Immature natural killer cell (primary cell): ENCODE measurements around the gene CLEC18C. TPM values are rescaled to one million over a fixed set of nuclear protein-coding genes. Genes with fewer than 3 reads are reported as not detected.
A peak's percentile ranks its signal among the peaks of the same experiment; 100 is the strongest.
"Not testable (repeated sequence)": the region's sequence is repeated elsewhere in the genome, so short reads cannot be mapped to it uniquely, and the experiment has no call there.

Experiments used
- DNase-seq, 3 donors: peaks; one replicate each; pipeline ENCODE4 v3.0.0; 2022; ENCODE audit warnings: mixed read lengths in 1 of 3
- H3K27ac Mint-ChIP-seq, 6 donors: one replicate each; pipeline ENCODE4 v1.8.0; 2020; ENCODE audit warnings: mixed read lengths in 6 of 6, mild to moderate bottlenecking in 5 of 6, inconsistent platforms in 4 of 6, moderate library complexity in 3 of 6
- H3K27me3 Mint-ChIP-seq, 3 donors: one replicate each; pipeline ENCODE4 v1.8.0; 2020 to 2021; ENCODE audit warnings: low read depth in 3 of 3, mild to moderate bottlenecking in 3 of 3, mixed read lengths in 3 of 3, moderate library complexity in 3 of 3, inconsistent platforms in 1 of 3
- H3K36me3 Mint-ChIP-seq, 3 donors: one replicate each; pipeline ENCODE4 v1.8.0; 2020; ENCODE audit warnings: mixed read lengths in 3 of 3, inconsistent platforms in 2 of 3, mild to moderate bottlenecking in 2 of 3
- H3K4me1 Mint-ChIP-seq, 2 donors: one replicate each; pipeline ENCODE4 v1.8.0; 2020; ENCODE audit warnings: inconsistent platforms in 2 of 2, mild to moderate bottlenecking in 2 of 2, mixed read lengths in 2 of 2, moderate library complexity in 1 of 2
- H3K4me3 Mint-ChIP-seq, 5 donors: one replicate each; pipeline ENCODE4 v1.8.0; 2020; ENCODE audit warnings: mild to moderate bottlenecking in 5 of 5, mixed read lengths in 5 of 5, inconsistent platforms in 3 of 5, moderate library complexity in 3 of 5
- H3K9me3 Mint-ChIP-seq, 6 donors: one replicate each; pipeline ENCODE4 v1.8.0; 2020; ENCODE audit warnings: mild to moderate bottlenecking in 6 of 6, mixed read lengths in 6 of 6, inconsistent platforms in 4 of 6, moderate library complexity in 3 of 6
- polyA plus RNA-seq, 3 donors: library from polyadenylated mRNA; unstranded; fragments of 300-500 nt; fragmentation: Illumina TruSeq; gene quantifications; one replicate each; pipeline ENCODE4 v1.2.3, GENCODE V29; 2021

Gene CLEC18C
- polyA plus RNA-seq, 3 donors from 2014 or later: not detected

DNA sequence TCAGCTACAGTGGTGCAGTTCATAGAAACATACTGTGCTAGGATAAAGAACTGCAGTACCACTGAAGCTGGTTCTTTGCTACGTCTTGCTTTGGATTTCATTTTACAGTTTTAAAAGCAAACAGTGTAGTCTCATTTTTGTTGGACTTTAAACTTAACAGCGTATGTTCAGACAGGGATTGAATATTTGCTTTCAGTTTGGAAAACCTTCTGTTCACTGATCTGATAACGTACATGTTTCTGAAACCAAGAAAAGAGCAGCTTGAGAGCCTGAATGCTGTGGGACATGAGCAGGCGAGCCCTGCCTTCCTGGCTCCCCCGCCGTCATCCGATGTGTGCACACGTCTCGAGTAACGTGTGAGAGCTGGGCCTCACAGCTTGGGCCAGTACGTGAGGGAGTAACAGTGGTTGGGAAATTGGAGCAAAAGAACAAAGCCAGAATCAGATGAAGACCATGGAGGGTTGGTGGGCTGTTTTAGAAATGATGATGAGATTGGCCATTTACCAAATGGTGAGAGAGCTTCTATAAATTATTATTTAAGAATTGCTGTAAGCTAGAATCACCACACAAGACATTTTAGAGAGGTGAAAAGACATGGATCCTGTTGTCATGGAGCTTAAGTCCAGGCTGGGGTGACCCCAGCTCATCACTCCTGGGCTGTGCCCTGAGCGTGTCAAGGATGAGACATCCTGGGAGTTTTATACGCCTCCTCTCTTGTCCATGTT, 20.8 kb upstream of the CLEC18C start:
- Mint-ChIP-seq H3K4me3 (no peak overlapping the region), H3K36me3 (peaks cover 34 to 54% (median 37%) of the 10 kb centered on the region in 3 donors)

DNA sequence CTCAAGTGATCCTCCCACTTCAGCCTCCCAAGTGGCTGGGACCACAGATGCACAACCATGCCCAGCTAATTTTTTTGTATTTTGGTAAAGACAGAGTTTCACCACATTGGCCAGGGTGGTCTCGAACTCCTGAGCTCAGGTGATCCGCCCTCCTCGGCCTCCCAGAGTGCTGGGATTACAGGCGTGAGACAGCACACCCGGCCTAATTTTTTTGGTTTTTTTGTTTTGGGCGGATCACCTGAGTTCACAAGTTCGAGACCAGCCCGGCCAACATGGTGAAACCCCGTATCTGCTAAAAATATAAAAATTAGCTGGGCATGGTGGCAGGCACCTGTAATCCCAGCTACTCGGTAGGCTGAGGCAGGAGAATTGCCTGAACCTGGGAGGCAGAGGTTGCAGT, 18.9 kb upstream of the CLEC18C start:
- not testable (repeated sequence) for H3K27me3 Mint-ChIP-seq, DNase-seq, H3K9me3 Mint-ChIP-seq, H3K4me1 Mint-ChIP-seq, H3K4me3 Mint-ChIP-seq, H3K27ac Mint-ChIP-seq
- H3K36me3 Mint-ChIP-seq: peaks cover 29 to 37% (median 33%) of the 10 kb centered on the region in 3 donors

More for the DNA sequence above, 20.8 kb upstream of the CLEC18C start:
- DNase-seq: no peak
- Mint-ChIP-seq H3K27ac (no peak overlapping the region), H3K9me3 (no peaks in the 10 kb centered on the region), H3K4me1 (peaks cover 0 to 8% of the 10 kb centered on the region in 2 donors), H3K27me3 (no peaks in the 10 kb centered on the region)

DNA sequence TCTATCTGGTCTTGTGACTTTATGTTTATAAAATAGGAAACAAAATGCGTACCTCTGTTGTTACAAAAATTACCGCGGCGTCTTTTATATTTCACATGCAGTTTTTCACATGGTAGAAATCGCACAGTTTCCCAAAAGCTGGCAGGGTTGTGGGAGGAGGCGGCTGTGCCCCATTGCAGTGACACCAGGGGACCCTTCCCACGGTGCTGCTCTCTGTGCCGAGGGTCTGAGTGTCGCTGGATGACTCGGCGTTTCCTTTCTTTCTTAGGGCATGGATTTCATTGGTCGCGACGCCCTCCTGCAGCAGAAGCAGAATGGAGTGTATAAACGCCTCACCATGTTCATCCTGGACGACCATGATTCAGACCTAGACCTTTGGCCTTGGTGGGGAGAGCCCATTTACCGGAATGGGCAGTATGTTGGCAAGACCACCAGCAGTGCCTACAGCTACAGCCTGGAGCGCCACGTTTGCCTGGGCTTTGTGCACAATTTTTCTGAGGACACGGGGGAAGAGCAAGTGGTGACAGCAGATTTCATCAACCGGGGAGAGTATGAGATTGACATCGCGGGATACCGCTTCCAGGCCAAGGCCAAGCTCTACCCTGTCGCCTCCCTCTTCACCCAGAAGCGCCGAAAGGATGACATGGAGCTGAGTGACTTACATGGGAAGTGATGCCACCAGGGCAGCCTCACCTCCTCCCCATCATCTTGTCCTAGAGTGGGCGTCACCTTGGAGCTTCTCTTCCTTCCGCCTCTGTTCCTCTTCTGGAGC, 17.2 kb upstream of the CLEC18C start:
- H3K36me3 Mint-ChIP-seq: peaks cover 21 to 29% (median 26%) of the 10 kb centered on the region in 3 donors
- H3K9me3 Mint-ChIP-seq: no peaks in the 10 kb centered on the region
- H3K27me3 Mint-ChIP-seq: no peaks in the 10 kb centered on the region
- DNase-seq: no peak
- peak overlapping the region in 1 of 6 donors; percentile 21 for H3K27ac Mint-ChIP-seq
- no peak overlapping the region for H3K4me3 Mint-ChIP-seq
- H3K4me1 Mint-ChIP-seq: peaks cover 0 to 6% of the 10 kb centered on the region in 2 donors

DNA sequence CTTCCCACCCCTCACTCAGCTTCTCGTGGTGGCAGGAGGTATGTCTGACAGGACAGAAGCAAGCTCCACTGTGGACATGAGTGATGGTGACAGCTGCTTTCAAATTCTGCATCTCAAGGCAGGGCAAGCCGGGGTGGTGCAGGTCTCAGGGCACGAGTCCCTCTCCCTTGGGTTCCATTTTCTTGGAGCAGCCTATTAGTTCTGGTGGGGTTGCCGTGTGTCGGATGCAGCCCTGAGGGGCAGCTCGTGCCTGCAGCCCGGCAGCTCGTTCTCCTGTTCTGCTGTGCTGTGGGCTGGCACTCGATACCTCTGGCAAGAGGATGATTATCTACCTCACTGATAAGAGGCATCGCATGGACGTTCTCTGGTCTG, 16.5 kb upstream of the CLEC18C start:
- peaks cover 19 to 23% (median 19%) of the 10 kb centered on the region in 3 donors for H3K36me3 Mint-ChIP-seq
- H3K27ac Mint-ChIP-seq: no peak overlapping the region
- no peak overlapping the region for H3K4me3 Mint-ChIP-seq
- H3K4me1 Mint-ChIP-seq: no peaks in the 10 kb centered on the region
- no peaks in the 10 kb centered on the region for H3K9me3 Mint-ChIP-seq
- no peak for DNase-seq
- H3K27me3 Mint-ChIP-seq: no peaks in the 10 kb centered on the region

DNA sequence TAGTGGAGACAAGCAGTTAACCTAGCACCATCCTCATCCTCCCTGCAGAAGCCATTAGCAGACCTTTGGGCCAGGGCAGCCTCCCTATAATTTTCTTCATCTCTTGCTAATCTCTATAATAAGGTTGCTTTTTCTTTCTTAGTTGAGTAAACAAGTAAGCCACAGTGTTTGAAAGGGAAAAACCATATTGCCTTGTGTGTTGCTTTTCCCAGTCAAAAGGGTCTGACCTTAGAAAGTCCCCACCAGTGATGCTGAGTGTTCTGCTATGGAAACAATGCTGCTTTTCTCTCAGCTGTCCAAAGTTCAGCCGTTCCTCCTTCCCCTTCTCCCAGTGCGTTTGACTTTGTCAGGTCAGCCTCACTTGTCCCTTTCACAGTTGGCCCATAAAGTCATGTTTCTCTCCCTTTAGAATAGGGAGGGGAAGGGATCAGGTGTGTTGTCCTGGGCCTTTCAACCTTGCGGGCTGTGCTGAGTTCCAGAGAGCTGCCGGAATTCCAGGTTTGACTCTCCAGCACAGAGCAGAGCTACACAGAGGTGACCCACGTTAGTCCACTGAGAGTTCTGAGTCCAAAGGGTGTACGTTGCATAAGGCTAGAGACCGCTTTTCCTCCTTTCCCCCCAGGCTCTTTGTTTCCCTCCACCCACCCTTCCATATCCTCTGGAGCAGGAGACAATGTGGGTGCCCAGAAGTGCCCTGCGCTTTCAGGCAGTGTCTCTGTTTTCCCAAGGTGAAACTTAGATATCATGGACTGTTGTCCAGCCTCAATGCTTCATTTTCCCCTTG, 15.9 kb upstream of the CLEC18C start:
- no peak overlapping the region for H3K4me3 Mint-ChIP-seq
- no peaks in the 10 kb centered on the region for H3K4me1 Mint-ChIP-seq
- H3K36me3 Mint-ChIP-seq: peaks cover 13 to 19% (median 15%) of the 10 kb centered on the region in 3 donors
- no peak overlapping the region for H3K27ac Mint-ChIP-seq
- DNase-seq: no peak
- H3K9me3 Mint-ChIP-seq: no peaks in the 10 kb centered on the region
- no peaks in the 10 kb centered on the region for H3K27me3 Mint-ChIP-seq

DNA sequence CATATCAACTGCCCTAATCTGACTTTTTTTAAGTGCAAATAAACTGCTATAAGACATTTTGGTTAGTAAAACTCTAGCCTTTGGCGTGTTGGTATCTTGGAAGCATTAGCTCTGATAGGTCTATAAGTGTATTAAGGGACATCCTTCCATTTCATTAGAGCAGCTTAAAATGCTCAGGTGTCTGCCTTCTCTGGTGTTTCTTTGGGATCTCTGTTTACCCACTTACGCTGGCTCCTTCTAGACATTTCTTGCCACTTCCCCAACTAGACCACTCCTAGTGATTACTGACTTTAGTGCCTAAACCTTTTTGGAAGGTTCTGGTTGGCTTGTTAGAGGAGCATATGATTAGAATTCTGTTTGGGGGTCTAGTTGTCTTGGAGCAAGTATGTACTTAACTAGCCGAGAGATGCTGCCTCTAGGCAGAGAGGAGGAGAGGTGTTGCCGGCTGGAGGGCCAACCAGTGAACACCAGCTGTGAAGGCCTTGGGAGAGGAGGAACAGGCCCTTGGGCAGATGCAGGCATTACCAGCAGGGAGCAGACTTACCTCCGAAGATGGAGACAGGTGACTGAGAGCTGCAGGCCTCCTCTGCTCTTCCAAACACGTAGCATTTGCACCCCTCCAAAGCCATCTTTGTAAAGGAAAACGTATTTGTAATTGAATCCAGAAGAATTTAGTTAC, 15.2 kb upstream of the CLEC18C start:
- Mint-ChIP-seq H3K36me3 (peaks cover 9 to 12% (median 11%) of the 10 kb centered on the region in 3 donors), H3K4me1 (no peaks in the 10 kb centered on the region), H3K27ac (no peak overlapping the region), H3K4me3 (no peak overlapping the region), H3K27me3 (no peaks in the 10 kb centered on the region), H3K9me3 (no peaks in the 10 kb centered on the region)
- no peak for DNase-seq

DNA sequence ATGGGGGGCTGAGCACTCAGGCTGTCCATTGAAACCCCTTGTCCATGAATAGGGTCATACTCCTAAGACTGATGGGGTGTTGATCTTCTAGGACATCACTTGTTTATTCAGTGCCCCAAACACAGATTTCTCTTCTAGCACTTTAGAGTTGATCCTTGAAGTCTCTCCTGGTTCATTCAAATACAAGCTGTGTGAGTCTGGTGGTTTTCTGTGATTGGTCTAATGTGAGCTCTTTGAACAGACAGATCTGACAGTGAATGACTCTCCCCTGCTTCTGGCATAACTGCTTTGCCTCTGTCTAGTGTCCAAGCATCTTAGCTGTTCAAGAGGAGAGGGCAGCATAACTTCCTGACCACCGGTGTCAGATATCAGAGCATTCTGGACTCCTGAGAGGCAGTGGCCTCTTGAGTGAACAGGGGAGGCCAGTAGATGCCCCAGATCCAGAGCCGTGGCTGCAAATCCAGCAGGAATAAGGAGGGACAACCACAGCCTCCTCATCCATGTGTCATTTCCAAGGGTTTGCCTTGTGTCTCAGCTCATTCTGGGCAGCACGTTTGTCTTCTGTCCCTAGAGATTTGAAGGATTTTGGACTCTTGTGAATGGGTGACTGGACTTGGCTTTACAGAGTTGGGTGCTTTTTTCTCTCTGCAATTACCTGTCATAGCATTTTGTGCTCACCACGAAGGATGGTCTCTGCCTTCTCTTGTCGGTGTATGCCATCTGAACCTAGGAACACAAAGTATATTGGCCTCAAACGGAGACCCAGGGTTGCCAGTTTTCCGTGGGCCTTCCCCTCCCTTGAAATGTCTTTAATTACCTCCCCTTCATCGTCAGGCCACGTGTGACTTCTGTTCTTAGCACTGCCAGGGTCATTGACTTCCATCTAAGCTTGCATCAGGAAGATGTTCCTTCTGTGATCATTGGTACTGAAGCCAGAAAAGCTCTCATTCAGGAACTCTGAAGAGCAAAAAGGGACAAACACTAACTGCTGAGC, 13.9 kb upstream of the CLEC18C start:
- H3K36me3 Mint-ChIP-seq: peaks cover 5 to 11% (median 10%) of the 10 kb centered on the region in 3 donors
- no peaks in the 10 kb centered on the region for H3K27me3 Mint-ChIP-seq
- H3K27ac Mint-ChIP-seq: no peak overlapping the region
- no peaks in the 10 kb centered on the region for H3K4me1 Mint-ChIP-seq
- no peaks in the 10 kb centered on the region for H3K9me3 Mint-ChIP-seq
- no peak overlapping the region for H3K4me3 Mint-ChIP-seq
- DNase-seq: no peak

DNA sequence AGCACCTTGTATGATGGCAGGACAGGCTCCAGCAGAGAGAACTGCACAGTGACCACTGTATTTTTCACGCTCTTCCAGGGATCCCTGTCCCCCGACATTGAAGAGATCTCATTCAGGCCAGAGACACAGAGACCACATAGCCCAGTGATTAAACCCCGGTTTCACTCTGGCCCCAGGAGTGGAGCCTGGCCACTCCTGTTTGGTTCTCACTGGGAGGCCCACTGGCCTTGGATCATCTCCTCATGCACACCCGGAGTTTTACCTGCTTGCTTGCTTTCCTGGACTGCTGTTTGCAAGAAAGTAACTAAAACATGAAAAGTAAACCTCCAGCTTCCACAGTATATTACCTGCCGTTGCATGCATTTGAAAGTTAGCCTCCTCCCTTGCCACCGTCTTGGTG, 13.2 kb upstream of the CLEC18C start:
- no peaks in the 10 kb centered on the region for H3K27me3 Mint-ChIP-seq
- H3K4me3 Mint-ChIP-seq: no peak overlapping the region
- no peak for DNase-seq
- H3K36me3 Mint-ChIP-seq: peaks cover 8 to 11% (median 10%) of the 10 kb centered on the region in 3 donors
- no peaks in the 10 kb centered on the region for H3K9me3 Mint-ChIP-seq
- H3K27ac Mint-ChIP-seq: no peak overlapping the region
- peaks cover 3 to 7% of the 10 kb centered on the region in 2 donors for H3K4me1 Mint-ChIP-seq

DNA sequence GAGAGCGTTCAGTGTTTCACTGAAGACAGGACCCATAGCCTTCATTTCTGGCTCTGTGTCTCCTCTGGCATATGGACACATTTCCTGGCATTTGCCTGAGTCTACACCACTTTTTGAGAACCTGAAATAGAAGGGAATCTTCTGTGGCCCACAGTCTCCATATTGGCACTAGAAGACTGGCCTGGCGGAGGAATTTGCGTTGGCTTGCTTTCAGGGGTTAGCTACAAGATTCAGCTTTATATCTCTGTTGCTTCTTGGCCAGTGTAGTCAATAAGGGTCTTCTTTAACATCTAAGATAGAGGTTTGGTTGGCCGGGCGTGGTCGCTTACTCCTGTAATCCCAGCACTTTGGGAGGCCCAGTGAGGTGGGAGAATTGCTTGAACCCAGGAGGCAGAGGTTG, 12.8 kb upstream of the CLEC18C start:
- H3K27ac Mint-ChIP-seq: peak overlapping the region in 2 of 6 donors; percentile 41 to 43
- H3K9me3 Mint-ChIP-seq: no peaks in the 10 kb centered on the region
- DNase-seq: no peak
- H3K27me3 Mint-ChIP-seq: no peaks in the 10 kb centered on the region
- H3K4me1 Mint-ChIP-seq: peaks cover 3 to 7% of the 10 kb centered on the region in 2 donors
- peaks cover 8 to 11% (median 9%) of the 10 kb centered on the region in 3 donors for H3K36me3 Mint-ChIP-seq
- no peak overlapping the region for H3K4me3 Mint-ChIP-seq

DNA sequence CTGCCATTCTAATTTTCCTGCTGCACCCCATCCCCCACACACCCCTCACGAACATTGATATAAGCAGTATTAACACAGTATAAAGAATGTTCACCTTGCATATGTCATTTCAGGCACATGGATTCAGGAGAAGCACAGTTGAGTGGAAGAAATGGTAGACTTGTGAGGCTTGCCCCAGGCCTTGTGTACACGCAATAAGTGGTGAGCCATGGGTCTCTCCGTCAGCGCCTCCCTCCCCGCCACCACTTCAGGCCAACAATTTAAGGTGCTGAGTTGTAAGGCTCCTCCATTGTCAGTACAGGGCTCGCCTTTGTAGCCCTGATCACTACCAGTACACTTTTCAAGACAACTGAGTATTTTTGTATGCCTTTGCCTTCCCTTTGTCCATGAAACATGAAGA, 12.2 kb upstream of the CLEC18C start:
- H3K27me3 Mint-ChIP-seq: no peaks in the 10 kb centered on the region
- no peak for DNase-seq
- peaks cover 7 to 11% (median 8%) of the 10 kb centered on the region in 3 donors for H3K36me3 Mint-ChIP-seq
- H3K4me3 Mint-ChIP-seq: no peak overlapping the region
- H3K9me3 Mint-ChIP-seq: no peaks in the 10 kb centered on the region
- peaks cover 3 to 7% of the 10 kb centered on the region in 2 donors for H3K4me1 Mint-ChIP-seq
- H3K27ac Mint-ChIP-seq: peak overlapping the region in 4 of 6 donors; percentile 43 to 79 (median 69)

DNA sequence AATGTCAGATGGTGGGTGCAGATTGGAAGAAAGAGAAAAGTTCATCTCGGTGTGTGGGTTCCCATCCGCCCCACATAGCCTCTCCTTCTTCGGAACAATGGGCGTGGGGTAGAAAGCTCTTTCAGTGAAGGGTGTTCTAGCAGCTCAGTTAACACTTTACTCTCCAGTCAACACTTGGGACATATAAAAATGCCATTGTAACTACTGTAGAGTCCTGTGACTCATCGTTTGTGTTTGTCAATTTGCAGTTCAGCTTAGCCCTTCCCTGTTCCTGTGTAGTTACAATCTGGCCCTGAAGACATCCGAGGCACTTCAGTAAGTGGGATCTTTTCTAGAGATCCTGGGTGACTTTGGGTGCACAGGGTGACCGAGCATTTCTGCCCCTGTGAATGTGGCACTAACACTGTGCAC, 11.5 kb upstream of the CLEC18C start:
- no peak for DNase-seq
- H3K27me3 Mint-ChIP-seq: no peaks in the 10 kb centered on the region
- peak overlapping the region in 4 of 6 donors; percentile 18 to 65 (median 34) for H3K27ac Mint-ChIP-seq
- H3K4me3 Mint-ChIP-seq: no peak overlapping the region
- H3K9me3 Mint-ChIP-seq: no peaks in the 10 kb centered on the region
- peaks cover 4 to 11% (median 8%) of the 10 kb centered on the region in 3 donors for H3K36me3 Mint-ChIP-seq
- peaks cover 3 to 7% of the 10 kb centered on the region in 2 donors for H3K4me1 Mint-ChIP-seq

DNA sequence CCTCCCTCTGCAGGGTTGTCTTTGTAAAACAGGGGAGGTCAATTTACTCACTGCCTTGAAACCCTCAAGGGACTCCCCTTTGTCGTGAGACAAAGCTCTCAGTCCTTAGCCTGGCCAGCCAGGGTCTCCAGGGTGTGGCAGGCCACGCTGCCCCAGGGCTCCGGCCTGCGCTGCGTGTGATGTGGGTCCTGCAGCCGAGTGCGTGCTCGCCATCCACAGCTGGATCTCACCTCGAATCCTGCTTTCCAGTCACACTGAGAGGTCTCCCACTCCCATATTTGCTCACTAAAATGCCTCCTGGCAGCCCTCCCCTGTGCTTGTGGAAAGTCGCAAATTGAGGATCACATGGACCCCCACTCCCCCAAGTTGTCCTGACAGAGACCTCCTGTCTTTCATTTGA, 10.0 kb upstream of the CLEC18C start:
- H3K9me3 Mint-ChIP-seq: no peaks in the 10 kb centered on the region
- H3K27me3 Mint-ChIP-seq: no peaks in the 10 kb centered on the region
- peaks cover 0 to 11% (median 8%) of the 10 kb centered on the region in 3 donors for H3K36me3 Mint-ChIP-seq
- peak overlapping the region in 1 of 6 donors; percentile 10 for H3K27ac Mint-ChIP-seq
- no peak for DNase-seq
- H3K4me1 Mint-ChIP-seq: peaks cover 3 to 7% of the 10 kb centered on the region in 2 donors
- no peak overlapping the region for H3K4me3 Mint-ChIP-seq
